B cell (primary cell): ENCODE results near the gene DBX1. TPM values are rescaled to one million over a fixed set of nuclear protein-coding genes. Genes with fewer than 3 reads are reported as not detected.
"Not testable (repeated sequence)": the region's sequence is repeated elsewhere in the genome, so short reads cannot be mapped to it uniquely, and the experiment has no call there.

Source experiments
- ATAC-seq: fragments of 200-7000 bp; cut with Tn5 transposase; one replicate; pipeline ENCODE4 v1.10.0; 2021; ENCODE audit warnings: low read depth, mild to moderate bottlenecking, moderate number of reproducible peaks, moderate library complexity
- CTCF ChIA-PET: fragments of 350-600 bp; sonication (Branson Sonifier 250); formaldehyde crosslinking; loops from one replicate; lab custom pipeline; 2021; ENCODE audit warnings: antibody characterized with exemption, inconsistent platforms; lab: Charles Lee
- POLR2A ChIA-PET: fragments of 350-600 bp; sonication (Branson Sonifier 250); formaldehyde crosslinking; loops from one replicate; lab custom pipeline; 2021; ENCODE audit warnings: antibody characterized with exemption; lab: Charles Lee
- DNase-seq: peaks from one replicate; pipeline ENCODE4 v3.0.0; 2013
- H2AFZ ChIP-seq: 2 replicates; pipeline ENCODE4 v1.6.1; 2012; ENCODE audit warnings: mild to moderate bottlenecking, low read depth, low read length; ENCODE audit not compliant: insufficient read depth, poor library complexity, severe bottlenecking
- H3K27ac ChIP-seq, 2 donors: 1 replicate in 1 of 2; 2 replicates in 1 of 2; pipeline ENCODE4 v1.5.1; 2012 to 2013; ENCODE audit warnings: low read length in 2 of 2, mild to moderate bottlenecking in 2 of 2, moderate library complexity in 1 of 2
- H3K27me3 ChIP-seq, 4 experiments: fragments of 200-600 bp in 1 of 4; sonication (generic) in 1 of 4; replicated peaks in 1 of 4; 1 replicate in 2 of 4; 2 replicates in 2 of 4; pipeline versions ENCODE4 v1.6.1 to v1.7.0; 2013 to 2016; ENCODE audit warnings: low read length in 3 of 4, mild to moderate bottlenecking in 2 of 4, mixed read lengths in 1 of 4, moderate library complexity in 1 of 4; ENCODE audit not compliant: insufficient read depth in 4 of 4, control insufficient read depth in 3 of 4; ENCODE audit errors: control extremely low read depth in 1 of 4
- H3K36me3 ChIP-seq, 2 experiments: replicated peaks in 1 of 2; 1 replicate in 1 of 2; 2 replicates in 1 of 2; pipeline versions ENCODE4 v1.6.1 to v1.7.1; 2013; ENCODE audit warnings: low read length in 1 of 2; ENCODE audit not compliant: insufficient read depth in 2 of 2, control insufficient read depth in 1 of 2; ENCODE audit errors: control extremely low read depth in 1 of 2, extremely low read depth in 1 of 2
- H3K4me1 ChIP-seq, 2 donors: fragments of 200-600 bp in 1 of 2; sonication (generic) in 1 of 2; 1 replicate in 1 of 2; 2 replicates in 1 of 2; pipeline versions ENCODE4 v1.5.1 to v1.6.1; 2013 to 2017; ENCODE audit warnings: low read length in 2 of 2; ENCODE audit not compliant: control insufficient read depth in 2 of 2, insufficient read depth in 2 of 2
- H3K4me2 ChIP-seq: replicated peaks from 2 replicates; pipeline ENCODE3; 2012; ENCODE audit warnings: mild to moderate bottlenecking, low read depth, low read length; ENCODE audit not compliant: poor library complexity, severe bottlenecking
- H3K4me3 ChIP-seq, 5 experiments: fragments of 200-600 bp in 1 of 5; sonication (generic) in 1 of 5; 1 replicate in 3 of 5; 2 replicates in 2 of 5; pipeline versions ENCODE4 v1.5.1 to v1.7.0; 2011 to 2016; ENCODE audit warnings: low read length in 4 of 5, mild to moderate bottlenecking in 4 of 5, low read depth in 2 of 5, control low read depth in 1 of 5, moderate library complexity in 1 of 5; ENCODE audit not compliant: insufficient read depth in 1 of 5; ENCODE audit errors: control extremely low read depth in 1 of 5, extremely low read depth in 1 of 5
- H3K79me2 ChIP-seq: fragments of 200-600 bp; sonication (generic); one replicate; pipeline ENCODE4 v1.6.0; 2016; ENCODE audit warnings: low read length; ENCODE audit not compliant: control insufficient read depth, insufficient read depth
- H3K9ac ChIP-seq: fragments of 200-600 bp; sonication (generic); 2 replicates; pipeline ENCODE4 v1.6.1; 2017; ENCODE audit warnings: mild to moderate bottlenecking, low read length, moderate library complexity
- H3K9me3 ChIP-seq, 3 donors: one replicate each; pipeline versions ENCODE4 v1.6.1 to v1.7.1; 2013; ENCODE audit warnings: low read length in 2 of 3; ENCODE audit not compliant: control insufficient read depth in 2 of 3, insufficient read depth in 1 of 3; ENCODE audit errors: control extremely low read depth in 1 of 3
- H4K20me1 ChIP-seq: 2 replicates; pipeline ENCODE4 v1.6.0; 2012; ENCODE audit warnings: mild to moderate bottlenecking, low read length; ENCODE audit not compliant: insufficient read depth, control insufficient read depth, poor library complexity, severe bottlenecking
- H3K27ac Mint-ChIP-seq: one replicate; pipeline ENCODE4 v1.8.0; 2021; ENCODE audit warnings: mixed read lengths
- H3K27me3 Mint-ChIP-seq: one replicate; pipeline ENCODE4 v1.8.0; 2021; ENCODE audit warnings: mixed read lengths
- H3K4me1 Mint-ChIP-seq: one replicate; pipeline ENCODE4 v1.8.0; 2021; ENCODE audit warnings: mixed read lengths
- H3K4me3 Mint-ChIP-seq: one replicate; pipeline ENCODE4 v1.8.0; 2021; ENCODE audit warnings: mixed read lengths
- H3K9me3 Mint-ChIP-seq: one replicate; pipeline ENCODE4 v1.8.0; 2022; ENCODE audit warnings: mixed read lengths; ENCODE audit not compliant: insufficient read depth
- EZH2 ChIP-seq: IDR thresholded peaks from 2 replicates; pipeline ENCODE4 v1.6.1; 2012; ENCODE audit warnings: borderline replicate concordance, low read depth, mild to moderate bottlenecking, moderate library complexity, low read length; ENCODE audit not compliant: insufficient read depth, poor library complexity, severe bottlenecking
- WGBS: methylation state at CpG from one replicate; pipeline ENCODE4 v1.1.5; 2013; ENCODE audit warnings: missing lambda C conversion rate; ENCODE audit not compliant: insufficient coverage; 5-methylcytosine and 5-hydroxymethylcytosine counted together
- intact Hi-C: fragments of 100-400 bp; cut with micrococcal nuclease; formaldehyde crosslinking; loops from one replicate; pipeline ENCODE4 v1.10.0; 2022
- polyA plus RNA-seq: library from polyadenylated mRNA; depleted of rRNA; stranded (reverse); fragments of >200 nt; gene quantifications from 2 replicates; pipeline ENCODE4 v1.2.3, GENCODE V29; 2012
- total RNA-seq, 2 donors: library from RNA; stranded (reverse); fragments of 120-200 nt in 1 of 2; gene quantifications; 1 replicate in 1 of 2; 2 replicates in 1 of 2; pipeline versions ENCODE4 v1.2.3 to v1.2.4, GENCODE V29; 2013 to 2022
- TF ChIP-seq, protein P1 (sequence below): fragments of 200-600 bp; IDR thresholded peaks from one replicate; pipeline ENCODE4 v1.8.0; 2022; ENCODE audit warnings: antibody characterized with exemption, mild to moderate bottlenecking

Gene DBX1
- total and polyA plus RNA-seq, 2 donors (not counting 1 experiment from before 2014, with no cell fraction given), result not detected

GRCh38 chr11:20128528-20128825 lies 31.8 kb downstream of the DBX1 start:
- intact Hi-C loops, result loop anchor here (1.0 kb wide), 1 partner anchor 177 kb away; no protein-coding TSS in a partner anchor
- H3K4me1 Mint-ChIP-seq, H3K4me2 ChIP-seq, H3K79me2 ChIP-seq, H3K4me3 ChIP-seq, H3K36me3 ChIP-seq, ATAC-seq, H3K27ac ChIP-seq, H4K20me1 ChIP-seq, H2AFZ ChIP-seq, H3K9ac ChIP-seq, H3K4me3 Mint-ChIP-seq, H3K27ac Mint-ChIP-seq, H3K9me3 ChIP-seq, H3K9me3 Mint-ChIP-seq, POLR2A ChIA-PET, DNase-seq: not testable (repeated sequence)
- H3K27me3 Mint-ChIP-seq, result peaks cover 27% of the 10 kb centered on the region
- no CpG with 5 or more reads among the region's 7 CpGs for WGBS
- TF ChIP-seq, protein P1, sequence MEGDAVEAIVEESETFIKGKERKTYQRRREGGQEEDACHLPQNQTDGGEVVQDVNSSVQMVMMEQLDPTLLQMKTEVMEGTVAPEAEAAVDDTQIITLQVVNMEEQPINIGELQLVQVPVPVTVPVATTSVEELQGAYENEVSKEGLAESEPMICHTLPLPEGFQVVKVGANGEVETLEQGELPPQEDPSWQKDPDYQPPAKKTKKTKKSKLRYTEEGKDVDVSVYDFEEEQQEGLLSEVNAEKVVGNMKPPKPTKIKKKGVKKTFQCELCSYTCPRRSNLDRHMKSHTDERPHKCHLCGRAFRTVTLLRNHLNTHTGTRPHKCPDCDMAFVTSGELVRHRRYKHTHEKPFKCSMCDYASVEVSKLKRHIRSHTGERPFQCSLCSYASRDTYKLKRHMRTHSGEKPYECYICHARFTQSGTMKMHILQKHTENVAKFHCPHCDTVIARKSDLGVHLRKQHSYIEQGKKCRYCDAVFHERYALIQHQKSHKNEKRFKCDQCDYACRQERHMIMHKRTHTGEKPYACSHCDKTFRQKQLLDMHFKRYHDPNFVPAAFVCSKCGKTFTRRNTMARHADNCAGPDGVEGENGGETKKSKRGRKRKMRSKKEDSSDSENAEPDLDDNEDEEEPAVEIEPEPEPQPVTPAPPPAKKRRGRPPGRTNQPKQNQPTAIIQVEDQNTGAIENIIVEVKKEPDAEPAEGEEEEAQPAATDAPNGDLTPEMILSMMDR, result peak; percentile 53
- Histone ChIP-seq H3K27me3 (peaks cover 0 to 21% (median 7%) of the 10 kb centered on the region in 4 experiments), H3K4me1 (peaks cover 10% of the 10 kb centered on the region in 2 donors)
- CTCF ChIA-PET, result interaction anchor here (0.9 to 4.7 kb wide), 20 partner anchors 9 to 1383 kb away, joined by 3 to 63 read pairs (median 4); partner anchors contain the start of gene DBX1

DNA sequence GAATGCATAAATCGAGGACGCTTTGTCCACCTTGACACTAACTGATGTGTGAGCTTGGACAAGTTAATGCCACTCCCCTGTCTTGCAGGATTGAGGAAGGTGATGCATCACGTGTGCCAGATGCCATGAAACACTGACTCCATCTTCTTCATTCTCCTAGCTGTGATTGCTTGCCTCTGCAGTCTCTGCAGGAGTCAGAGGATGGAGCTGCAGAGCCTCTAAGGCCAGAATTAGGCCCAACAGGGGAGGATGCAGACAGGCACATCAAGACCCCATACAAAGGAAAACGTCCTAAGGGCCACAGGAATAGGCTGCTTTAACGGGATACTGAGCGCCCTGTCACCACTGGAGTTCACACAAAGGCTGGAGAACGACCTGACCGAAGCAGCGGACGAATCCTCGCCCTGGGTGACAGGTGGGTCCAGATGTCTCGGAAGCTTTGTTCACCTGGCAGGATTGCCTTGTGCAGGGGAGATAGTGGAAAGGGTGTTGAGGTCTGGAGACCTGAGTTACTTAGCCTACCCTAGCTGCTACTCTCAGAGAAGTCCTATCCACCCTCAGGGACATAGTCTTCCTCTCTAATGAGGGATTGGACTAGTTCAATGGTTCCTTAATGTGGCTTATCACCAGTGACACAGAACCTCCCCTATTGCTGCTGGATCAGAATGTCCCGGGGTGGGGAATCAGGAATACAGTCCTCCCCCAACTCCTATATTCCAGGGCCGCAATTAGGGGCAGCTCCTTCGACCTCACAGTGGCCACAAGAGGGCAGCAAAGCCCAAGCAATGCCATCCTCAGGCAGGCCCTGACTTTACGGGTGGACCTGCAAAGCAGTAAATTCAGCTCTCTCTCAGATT lies 32.4 kb downstream of the DBX1 start:
- H3K4me1 ChIP-seq, result peaks cover 10% of the 10 kb centered on the region in 2 donors
- H3K27me3 ChIP-seq, result peaks cover 0 to 16% (median 7%) of the 10 kb centered on the region in 4 experiments
- no peaks in the 10 kb centered on the region for H3K36me3 ChIP-seq
- H3K9ac ChIP-seq, result no peak overlapping the region
- POLR2A ChIA-PET, result no interaction called here
- intact Hi-C loops, result loop anchor here (1.0 kb wide), 1 partner anchor 177 kb away; no protein-coding TSS in a partner anchor
- no peak for TF ChIP-seq EZH2
- TF ChIP-seq, protein P1, result peak; percentile 88
- no peaks in the 10 kb centered on the region for H3K9me3 ChIP-seq
- DNase-seq, result peak; percentile 66
- Mint-ChIP-seq H3K4me1 (peaks cover 10% of the 10 kb centered on the region), H3K27me3 (peaks cover 24% of the 10 kb centered on the region), H3K27ac (no peak overlapping the region), H3K9me3 (no peaks in the 10 kb centered on the region), H3K4me3 (no peak overlapping the region)
- H2AFZ ChIP-seq, result no peak overlapping the region
- no peaks in the 10 kb centered on the region for H3K79me2 ChIP-seq
- CTCF ChIA-PET, result interaction anchor here (0.6 to 4.7 kb wide), 23 partner anchors 10 to 1383 kb away, joined by 3 to 63 read pairs (median 4); partner anchors contain the start of gene DBX1
- H3K27ac ChIP-seq, result no peak overlapping the region
- 81% methylated on average over 10 of the region's 16 CpGs for whole genome bisulfite sequencing
- H3K4me2 ChIP-seq, result no peak overlapping the region
- ATAC-seq, result peak; percentile 68
- no peaks in the 10 kb centered on the region for H4K20me1 ChIP-seq
- no peak overlapping the region for H3K4me3 ChIP-seq
